Common myeloid progenitor, CD34-positive (primary cell): ENCODE measurements around the gene NPM1.

Experiments
- CTCF ChIA-PET: fragments of 350-600 bp; sonication (Branson Sonifier 250); formaldehyde crosslinking; loops from one replicate; lab custom pipeline; 2021; ENCODE audit warnings: antibody characterized with exemption; lab: Charles Lee
- POLR2A ChIA-PET: fragments of 350-600 bp; sonication (Branson Sonifier 250); formaldehyde crosslinking; loops from one replicate; lab custom pipeline; 2021; ENCODE audit warnings: antibody characterized with exemption; lab: Charles Lee
- DNase-seq, 3 donors: peaks; one replicate each; pipeline versions ENCODE4 v3.0.0 to v3.0.0-alpha.2; 2013
- H3K27ac ChIP-seq, 2 experiments: 1 replicate in 1 of 2; 2 replicates in 1 of 2; pipeline ENCODE4 v1.7.0; 2013; ENCODE audit warnings: inconsistent platforms in 2 of 2, low read length in 2 of 2, mild to moderate bottlenecking in 2 of 2, low read depth in 1 of 2, moderate library complexity in 1 of 2; ENCODE audit not compliant: severe bottlenecking in 2 of 2, insufficient read depth in 1 of 2, poor library complexity in 1 of 2
- H3K27me3 ChIP-seq, 5 experiments: replicated peaks in 2 of 5; 1 replicate in 3 of 5; 2 replicates in 2 of 5; pipeline versions ENCODE4 v1.6.1 to v1.7.0; 2013; ENCODE audit warnings: low read length in 4 of 5, mild to moderate bottlenecking in 2 of 5, moderate library complexity in 2 of 5, inconsistent platforms in 1 of 5; ENCODE audit not compliant: insufficient read depth in 5 of 5, control insufficient read depth in 4 of 5
- H3K36me3 ChIP-seq, 4 experiments: 1 replicate in 2 of 4; 2 replicates in 2 of 4; pipeline versions ENCODE4 v1.6.1 to v1.7.0; 2013; ENCODE audit warnings: low read length in 3 of 4, control low read depth in 1 of 4, mild to moderate bottlenecking in 1 of 4; ENCODE audit not compliant: control insufficient read depth in 4 of 4, insufficient read depth in 4 of 4
- H3K4me1 ChIP-seq, 4 experiments: 1 replicate in 3 of 4; 2 replicates in 1 of 4; pipeline versions ENCODE4 v1.6.1 to v1.7.1; 2013; ENCODE audit warnings: low read length in 3 of 4, mild to moderate bottlenecking in 3 of 4, control low read depth in 1 of 4, inconsistent platforms in 1 of 4, moderate library complexity in 1 of 4; ENCODE audit not compliant: control insufficient read depth in 4 of 4, insufficient read depth in 4 of 4; ENCODE audit errors: control extremely low read depth in 1 of 4
- H3K4me3 ChIP-seq, 7 experiments: 1 replicate in 4 of 7; 2 replicates in 3 of 7; pipeline versions ENCODE4 v1.5.1 to v1.7.0; 2013; ENCODE audit warnings: mild to moderate bottlenecking in 7 of 7, low read length in 6 of 7, moderate library complexity in 6 of 7, inconsistent platforms in 2 of 7, low read depth in 2 of 7, control low read depth in 1 of 7; ENCODE audit not compliant: insufficient read depth in 4 of 7, control insufficient read depth in 1 of 7; ENCODE audit errors: extremely low read depth in 1 of 7
- H3K9me3 ChIP-seq, 5 experiments: 1 replicate in 4 of 5; 2 replicates in 1 of 5; pipeline versions ENCODE4 v1.6.1 to v1.7.1; 2013; ENCODE audit warnings: low read length in 4 of 5, mild to moderate bottlenecking in 2 of 5, inconsistent platforms in 1 of 5, low read depth in 1 of 5, moderate library complexity in 1 of 5; ENCODE audit not compliant: control insufficient read depth in 4 of 5, insufficient read depth in 2 of 5; ENCODE audit errors: control extremely low read depth in 1 of 5
- WGBS: methylation state at CpG from one replicate; pipeline ENCODE4 v1.1.5; 2013; ENCODE audit not compliant: insufficient coverage; 5-methylcytosine and 5-hydroxymethylcytosine counted together

Gene NPM1

DNA sequence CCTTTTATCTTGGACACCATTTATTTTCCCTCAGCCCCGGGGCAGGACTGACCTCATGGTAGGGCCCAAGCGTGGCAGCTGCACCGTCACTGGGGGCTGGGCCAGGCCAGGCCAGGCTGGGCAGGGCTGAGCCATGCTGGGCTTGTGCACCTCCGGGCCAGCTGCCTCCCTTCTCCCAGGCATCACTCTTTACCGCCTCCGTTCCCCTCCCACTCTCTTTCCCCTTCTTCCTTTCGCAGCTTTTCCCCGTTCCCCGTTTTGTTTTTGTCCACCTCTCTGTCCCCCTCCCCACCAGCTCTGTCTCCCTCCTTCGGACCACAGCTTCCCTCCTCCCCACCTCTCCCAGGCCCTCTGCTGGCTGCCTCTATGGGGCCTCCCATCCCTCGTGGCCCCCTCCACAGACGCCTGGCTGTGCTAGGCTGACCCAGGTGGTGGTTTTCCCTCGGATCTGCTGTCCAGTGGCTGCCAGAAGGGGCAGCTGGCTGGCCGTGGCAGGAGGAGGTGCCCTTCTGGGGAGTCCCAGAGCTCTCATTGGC lies 49.7 kb downstream of the NPM1 start:
- 97% methylated on average over 12 of the region's 14 CpGs for WGBS

DNA sequence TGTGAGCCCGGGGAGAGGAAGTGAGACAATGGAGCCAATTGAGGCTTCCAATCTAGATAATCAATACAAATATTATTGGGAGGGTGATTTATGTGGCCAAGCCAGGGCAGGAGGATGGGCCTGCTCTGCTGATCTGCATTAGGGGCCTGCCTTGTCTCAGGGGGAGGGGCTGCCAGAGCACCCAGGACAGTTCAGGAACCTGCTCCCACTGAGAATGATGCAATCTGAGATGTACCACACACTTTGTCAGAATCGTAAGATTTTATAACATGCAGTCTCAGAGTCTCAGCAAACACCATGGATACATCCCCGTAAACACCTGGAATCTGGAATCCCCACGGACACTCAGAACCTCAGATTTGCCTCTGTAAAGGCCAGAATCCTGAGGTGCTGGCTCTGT lies 51.1 kb downstream of the NPM1 start:
- DNase-seq: no peak
- POLR2A ChIA-PET: no interaction called here
- H3K36me3 ChIP-seq: no peaks in the 10 kb centered on the region
- H3K27me3 ChIP-seq: no peaks in the 10 kb centered on the region
- CTCF ChIA-PET: no interaction called here
- WGBS: 100% methylated on average over 3 of the region's 4 CpGs
- H3K9me3 ChIP-seq: no peaks in the 10 kb centered on the region
- no peaks in the 10 kb centered on the region for H3K4me1 ChIP-seq
- H3K4me3 ChIP-seq: no peak overlapping the region
- H3K27ac ChIP-seq: no peak overlapping the region

More for the DNA sequence above, 49.7 kb downstream of the NPM1 start:
- Histone ChIP-seq H3K4me3 (no peak overlapping the region), H3K9me3 (no peaks in the 10 kb centered on the region), H3K4me1 (no peaks in the 10 kb centered on the region), H3K27me3 (no peaks in the 10 kb centered on the region), H3K27ac (no peak overlapping the region), H3K36me3 (no peaks in the 10 kb centered on the region)
- ChIA-PET CTCF (no interaction called here), POLR2A (no interaction called here)
- DNase-seq: no peak

DNA sequence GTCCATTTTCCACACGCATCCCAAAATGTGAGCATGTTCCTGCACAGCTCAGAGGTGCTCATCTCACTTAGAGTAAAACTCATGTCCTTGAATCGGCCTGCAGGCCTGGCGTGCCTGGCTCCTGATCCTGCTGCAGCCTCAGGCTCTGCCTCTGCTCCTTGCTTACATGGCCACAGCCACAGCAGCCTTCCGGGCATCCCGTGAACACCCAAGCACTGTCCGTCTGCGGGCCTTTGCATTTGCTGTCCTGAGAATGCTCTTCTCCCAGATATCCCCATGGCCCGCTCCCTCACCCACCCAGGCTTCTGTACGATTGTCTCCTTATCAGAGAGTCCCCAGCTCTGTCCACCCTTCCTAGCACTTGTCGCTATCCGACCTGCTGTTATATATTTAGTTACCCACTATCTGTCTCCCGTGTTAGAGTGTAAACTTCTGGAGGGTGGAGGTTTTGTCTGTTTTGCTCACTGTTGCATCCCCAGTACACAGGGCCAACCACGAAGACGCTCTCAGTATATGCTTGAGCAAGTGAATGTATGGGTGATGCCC lies 53.7 kb downstream of the NPM1 start:
- Histone ChIP-seq H3K27ac (no peak overlapping the region), H3K9me3 (no peaks in the 10 kb centered on the region), H3K4me1 (no peaks in the 10 kb centered on the region), H3K36me3 (no peaks in the 10 kb centered on the region), H3K4me3 (no peak overlapping the region), H3K27me3 (no peaks in the 10 kb centered on the region)
- CTCF ChIA-PET: no interaction called here
- DNase-seq: no peak
- WGBS: 92% methylated on average over 9 of the region's 14 CpGs
- POLR2A ChIA-PET: no interaction called here

DNA sequence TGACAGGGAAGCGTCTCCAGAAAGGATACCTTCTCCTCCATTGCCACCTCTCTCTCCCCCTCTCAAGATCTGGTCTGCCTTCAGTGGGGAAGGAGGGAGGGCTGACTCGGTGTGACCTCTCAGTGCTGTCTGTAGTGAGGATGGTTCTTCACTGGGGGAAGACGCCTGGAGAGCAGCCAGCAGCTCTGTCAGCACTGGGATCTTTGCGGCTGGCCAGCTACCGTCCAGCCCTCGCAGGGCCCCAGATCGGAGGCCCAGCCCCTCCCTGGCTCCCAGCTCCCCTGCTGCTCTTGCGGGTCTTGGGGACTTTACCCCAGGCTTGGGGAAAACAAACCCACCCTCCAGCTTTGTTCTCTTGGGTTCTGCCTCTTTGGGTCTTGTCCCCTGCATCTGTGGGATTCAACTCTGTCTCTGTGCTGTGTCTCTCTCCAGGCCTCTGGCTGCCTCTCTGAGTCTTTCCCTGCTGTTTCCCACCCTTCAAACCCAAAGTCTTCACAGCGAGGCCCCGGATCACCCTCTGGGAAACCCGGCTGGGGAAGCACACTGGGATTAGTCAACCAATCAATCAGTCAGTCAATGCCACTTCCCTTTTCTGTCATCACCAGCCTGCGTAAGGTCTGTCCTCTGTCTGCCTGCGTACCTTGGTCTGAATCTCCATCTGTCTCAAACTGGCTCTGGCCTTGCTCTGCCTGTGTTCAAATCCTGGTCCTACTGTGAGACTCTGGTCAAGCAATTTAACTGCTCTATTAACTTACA lies 54.8 kb downstream of the NPM1 start:
- WGBS: 71% methylated on average over 10 of the region's 13 CpGs
- Histone ChIP-seq H3K4me1 (no peaks in the 10 kb centered on the region), H3K9me3 (no peaks in the 10 kb centered on the region), H3K27ac (no peak overlapping the region), H3K27me3 (no peaks in the 10 kb centered on the region), H3K36me3 (no peaks in the 10 kb centered on the region), H3K4me3 (no peak overlapping the region)
- peak in 1 of 3 donors; percentile 15 for DNase-seq
- CTCF ChIA-PET: no interaction called here
- POLR2A ChIA-PET: no interaction called here

DNA sequence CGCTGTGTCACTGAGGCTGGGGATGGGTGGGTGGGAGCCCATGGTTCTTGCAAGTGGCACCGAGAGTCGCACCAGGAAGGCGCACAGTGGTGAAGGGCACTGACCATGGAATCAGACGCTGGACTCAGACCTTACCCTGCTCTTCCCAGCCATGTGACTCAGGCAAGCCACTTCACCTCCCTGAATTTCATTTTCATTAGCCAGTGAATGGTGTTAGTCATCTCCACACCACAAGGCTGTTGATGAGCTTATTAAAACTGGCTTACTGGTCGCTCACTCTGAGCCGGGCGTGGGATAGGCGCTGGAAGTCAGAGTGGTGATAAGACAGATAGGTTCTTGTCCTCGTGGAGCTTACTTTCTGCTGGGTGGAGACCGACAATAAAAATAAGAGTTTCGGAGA lies 56.9 kb downstream of the NPM1 start:
- ChIA-PET CTCF (interaction anchor here (1.1 kb wide), 1 partner anchor 36 kb away, joined by 3 read pairs; no protein-coding TSS in a partner anchor), POLR2A (no interaction called here)
- H3K36me3 ChIP-seq: no peaks in the 10 kb centered on the region
- no peaks in the 10 kb centered on the region for H3K4me1 ChIP-seq
- no peaks in the 10 kb centered on the region for H3K9me3 ChIP-seq
- no peak overlapping the region for H3K27ac ChIP-seq
- peaks cover 0 to 2% (median 0%) of the 10 kb centered on the region in 5 experiments for H3K27me3 ChIP-seq
- WGBS: 98% methylated on average over 11 of the region's 12 CpGs
- DNase-seq: no peak
- H3K4me3 ChIP-seq: no peak overlapping the region

DNA sequence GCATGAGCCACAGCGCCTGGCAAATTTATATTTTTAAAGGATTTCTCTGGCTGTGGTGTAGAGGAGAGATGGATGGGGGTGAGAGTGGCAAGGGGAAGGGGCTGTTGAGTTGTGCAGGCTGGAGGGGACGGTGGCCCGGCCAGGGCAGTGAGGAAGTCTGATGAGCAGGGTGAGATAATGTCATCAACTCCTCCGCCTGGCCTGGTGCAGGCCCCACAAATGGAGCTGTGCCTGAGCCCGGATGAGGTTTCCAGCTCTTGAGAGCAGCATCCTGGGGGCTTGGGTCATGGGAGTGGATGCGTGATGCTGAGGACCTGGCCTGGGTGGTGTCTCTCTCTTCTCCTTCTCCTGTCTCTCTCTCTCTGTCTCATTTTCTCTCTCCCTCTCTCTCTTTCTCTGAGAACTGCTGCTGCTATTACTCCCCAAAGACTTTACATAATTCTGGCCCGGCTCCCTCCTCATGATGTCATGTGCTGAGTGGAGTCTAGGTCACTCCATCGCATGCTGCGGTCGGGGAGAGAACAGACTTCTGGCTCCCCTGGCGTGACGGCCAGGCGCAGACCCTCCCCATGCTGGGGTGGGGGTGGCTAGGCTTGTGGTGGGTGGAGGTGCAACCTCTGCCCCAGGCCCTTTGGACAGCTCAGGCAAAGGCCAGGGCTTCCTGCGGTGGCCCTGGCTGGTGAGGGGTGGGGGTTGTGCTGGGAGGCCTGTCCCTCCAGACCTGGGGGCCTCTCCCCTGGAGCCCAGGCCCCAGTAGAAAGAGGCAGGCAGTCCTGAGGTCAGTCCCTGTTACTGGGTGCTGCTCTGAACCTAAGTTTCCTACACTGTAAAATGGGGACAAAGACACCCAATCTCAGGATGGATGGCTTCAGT lies 58.2 kb downstream of the NPM1 start:
- peaks cover 0 to 7% (median 3%) of the 10 kb centered on the region in 5 experiments for H3K27me3 ChIP-seq
- no peak overlapping the region for H3K27ac ChIP-seq
- H3K4me1 ChIP-seq: peaks cover 0 to 4% (median 3%) of the 10 kb centered on the region in 4 experiments
- POLR2A ChIA-PET: no interaction called here
- no peaks in the 10 kb centered on the region for H3K36me3 ChIP-seq
- H3K9me3 ChIP-seq: no peaks in the 10 kb centered on the region
- no peak for DNase-seq
- CTCF ChIA-PET: no interaction called here
- H3K4me3 ChIP-seq: no peak overlapping the region
- WGBS: 95% methylated on average over 4 of the region's 14 CpGs
